GM19455 (cell line): ENCODE data around the gene PRMT6.
A peak's percentile ranks its signal among the peaks of the same experiment; 100 is the strongest.
"Not testable (repeated sequence)": the region's sequence is repeated elsewhere in the genome, so short reads cannot be mapped to it uniquely, and the experiment has no call there.

Source experiments
- ATAC-seq: cut with Tn5 transposase; IDR thresholded peaks from one replicate; pipeline ENCODE4 v1.9.1; 2021; ENCODE audit not compliant: unreplicated experiment

The PRMT6 gene

DNA sequence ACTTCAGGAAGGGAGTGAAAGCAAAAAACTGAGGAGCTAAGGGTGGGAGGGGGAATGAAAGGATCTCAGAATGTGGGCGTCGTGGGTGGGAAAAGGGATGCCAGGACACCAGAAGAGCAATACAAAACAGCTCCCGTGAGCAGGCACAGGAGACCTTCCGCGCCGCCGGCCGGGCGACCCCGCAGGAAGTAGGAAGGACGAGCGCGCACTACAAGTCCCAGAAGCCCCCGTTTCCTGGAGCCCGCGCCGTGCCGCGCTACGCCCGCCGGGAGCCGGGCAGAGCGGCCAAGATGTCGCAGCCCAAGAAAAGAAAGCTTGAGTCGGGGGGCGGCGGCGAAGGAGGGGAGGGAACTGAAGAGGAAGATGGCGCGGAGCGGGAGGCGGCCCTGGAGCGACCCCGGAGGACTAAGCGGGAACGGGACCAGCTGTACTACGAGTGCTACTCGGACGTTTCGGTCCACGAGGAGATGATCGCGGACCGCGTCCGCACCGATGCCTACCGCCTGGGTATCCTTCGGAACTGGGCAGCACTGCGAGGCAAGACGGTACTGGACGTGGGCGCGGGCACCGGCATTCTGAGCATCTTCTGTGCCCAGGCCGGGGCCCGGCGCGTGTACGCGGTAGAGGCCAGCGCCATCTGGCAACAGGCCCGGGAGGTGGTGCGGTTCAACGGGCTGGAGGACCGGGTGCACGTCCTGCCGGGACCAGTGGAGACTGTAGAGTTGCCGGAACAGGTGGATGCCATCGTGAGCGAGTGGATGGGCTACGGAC lies at the start of gene PRMT6:
Gene PRMT6 (plus strand): TSS at position 249 of the 771 bp plus-strand sequence. CDS start 42 bp downstream, at position 291.
- peak; percentile 91 for ATAC-seq

GRCh38 chr1:107009281-107009680 lies 47.2 kb upstream of the PRMT6 start:
- ATAC-seq = no peak

DNA sequence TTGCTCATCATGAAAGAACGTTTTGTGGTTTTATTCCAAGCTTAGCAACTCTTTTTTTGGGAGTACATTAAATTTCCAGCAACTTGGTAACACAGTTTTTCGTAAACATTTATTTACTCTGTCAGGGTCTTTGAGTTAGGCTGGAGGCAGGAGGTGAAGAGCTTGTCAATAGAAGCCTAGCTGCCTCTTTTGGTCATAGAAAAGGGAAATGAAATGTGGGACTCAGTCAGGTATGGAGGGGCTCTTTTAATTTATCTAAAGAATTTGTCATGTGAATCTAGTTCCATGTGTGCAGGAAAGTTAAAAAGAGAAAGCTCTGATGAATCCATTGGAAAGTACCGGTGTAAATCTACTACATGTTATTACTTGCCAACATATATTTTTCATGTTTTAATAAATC lies 45.9 kb upstream of the PRMT6 start:
- ATAC-seq = no peak

DNA sequence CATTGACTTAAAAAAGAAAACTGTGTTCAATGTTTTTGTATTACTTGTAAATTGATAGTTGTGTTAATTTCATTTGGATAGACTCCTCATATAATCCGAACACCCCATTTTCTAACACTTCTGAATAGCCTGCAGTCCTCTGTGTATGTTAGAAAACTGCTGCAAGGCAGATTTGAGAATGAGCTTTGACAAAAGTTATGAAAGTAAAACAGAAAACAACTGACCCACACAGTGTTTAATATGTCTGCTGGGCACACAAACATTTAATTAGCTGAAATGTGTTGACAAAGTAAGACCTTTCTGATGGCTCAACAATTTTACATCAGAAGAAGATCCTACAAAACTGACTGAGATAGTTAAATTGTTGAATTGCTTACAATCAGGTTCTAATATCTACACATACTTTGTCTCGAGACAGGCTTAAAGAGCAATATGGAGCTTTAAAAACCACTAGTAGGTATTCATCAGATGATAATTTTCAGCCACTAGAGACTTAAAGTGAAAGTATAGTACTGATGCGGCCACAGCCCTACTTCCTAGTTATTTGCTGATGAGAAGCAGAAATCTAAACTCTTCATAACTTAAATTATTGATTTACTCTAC lies 40.0 kb upstream of the PRMT6 start:
- peak; percentile 86 for ATAC-seq

GRCh38 chr1:107018445-107018844 lies 38.0 kb upstream of the PRMT6 start:
- no peak for ATAC-seq

GRCh38 chr1:107019166-107019565 lies 37.3 kb upstream of the PRMT6 start:
- ATAC-seq = no peak

DNA sequence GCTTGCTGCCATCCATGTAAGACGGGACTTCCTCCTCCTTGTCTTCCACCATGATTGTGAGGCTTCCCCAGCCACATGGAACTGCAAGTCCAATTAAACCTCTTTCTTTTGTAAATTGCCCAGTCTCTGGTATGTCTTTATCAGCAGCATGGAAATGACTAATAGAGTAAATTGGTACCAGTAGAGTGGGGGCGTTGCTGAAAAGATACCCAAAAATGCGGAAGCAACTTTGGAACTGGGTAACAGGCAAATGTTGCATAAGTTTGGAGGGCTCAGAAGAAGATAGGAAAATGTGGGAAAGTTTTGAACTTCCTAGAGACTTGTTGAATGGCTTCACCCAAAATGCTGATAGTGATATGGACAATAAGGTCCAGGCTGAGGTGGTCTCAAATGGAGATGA lies 17.6 kb upstream of the PRMT6 start:
- not testable (repeated sequence) for ATAC-seq

GRCh38 chr1:107044310-107045220 lies 11.9 kb upstream of the PRMT6 start:
- ATAC-seq = not testable (repeated sequence)

DNA sequence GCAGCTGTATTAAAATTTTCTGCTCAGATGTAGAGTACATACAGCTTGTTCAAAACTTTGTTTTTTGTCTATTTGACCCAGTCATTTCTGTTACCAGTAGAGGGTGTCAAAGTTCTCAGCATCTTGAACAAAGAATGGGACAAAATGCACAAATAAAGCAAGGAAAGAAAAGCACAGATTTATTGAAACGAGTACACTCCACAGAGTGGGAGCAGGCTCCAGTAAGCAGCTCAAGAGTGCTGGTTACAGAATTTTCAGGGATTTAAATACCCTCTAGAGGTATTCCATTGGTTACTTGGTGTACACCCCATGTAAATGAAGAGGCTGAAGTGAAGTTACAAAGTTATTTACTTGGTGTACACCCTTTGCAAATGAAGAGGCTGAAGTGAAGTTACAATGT lies 8.9 kb upstream of the PRMT6 start:
- ATAC-seq = no peak

GRCh38 chr1:107048241-107048640 lies 8.2 kb upstream of the PRMT6 start:
- ATAC-seq = no peak

GRCh38 chr1:107051266-107051665 lies 5.2 kb upstream of the PRMT6 start:
- ATAC-seq = no peak

- not testable (repeated sequence) for ATAC-seq
Observed at GRCh38 chr1:107055919-107056425, 502 bp upstream of the PRMT6 start.

DNA sequence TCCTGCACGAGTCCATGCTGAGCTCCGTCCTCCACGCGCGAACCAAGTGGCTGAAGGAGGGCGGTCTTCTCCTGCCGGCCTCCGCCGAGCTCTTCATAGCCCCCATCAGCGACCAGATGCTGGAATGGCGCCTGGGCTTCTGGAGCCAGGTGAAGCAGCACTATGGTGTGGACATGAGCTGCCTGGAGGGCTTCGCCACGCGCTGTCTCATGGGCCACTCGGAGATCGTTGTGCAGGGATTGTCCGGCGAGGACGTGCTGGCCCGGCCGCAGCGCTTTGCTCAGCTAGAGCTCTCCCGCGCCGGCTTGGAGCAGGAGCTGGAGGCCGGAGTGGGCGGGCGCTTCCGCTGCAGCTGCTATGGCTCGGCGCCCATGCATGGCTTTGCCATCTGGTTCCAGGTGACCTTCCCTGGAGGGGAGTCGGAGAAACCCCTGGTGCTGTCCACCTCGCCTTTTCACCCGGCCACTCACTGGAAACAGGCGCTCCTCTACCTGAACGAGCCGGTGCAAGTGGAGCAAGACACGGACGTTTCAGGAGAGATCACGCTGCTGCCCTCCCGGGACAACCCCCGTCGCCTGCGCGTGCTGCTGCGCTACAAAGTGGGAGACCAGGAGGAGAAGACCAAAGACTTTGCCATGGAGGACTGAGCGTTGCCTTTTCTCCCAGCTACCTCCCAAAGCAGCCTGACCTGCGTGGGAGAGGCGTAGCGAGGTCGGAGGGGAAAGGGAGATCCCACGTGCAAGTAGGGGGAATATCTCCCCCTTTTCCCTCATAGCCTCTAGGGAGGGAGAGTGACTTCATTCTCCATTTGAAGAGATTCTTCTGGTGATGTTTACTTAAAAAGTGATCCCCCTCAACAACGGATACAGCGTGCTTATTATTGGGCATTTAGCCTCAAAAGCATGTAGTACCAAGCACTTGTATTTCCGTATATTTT lies 991 bp downstream of the PRMT6 start:
- peak; percentile 74 for ATAC-seq

GRCh38 chr1:107058245-107059032 lies 2.0 kb downstream of the PRMT6 start:
- no peak for ATAC-seq

DNA sequence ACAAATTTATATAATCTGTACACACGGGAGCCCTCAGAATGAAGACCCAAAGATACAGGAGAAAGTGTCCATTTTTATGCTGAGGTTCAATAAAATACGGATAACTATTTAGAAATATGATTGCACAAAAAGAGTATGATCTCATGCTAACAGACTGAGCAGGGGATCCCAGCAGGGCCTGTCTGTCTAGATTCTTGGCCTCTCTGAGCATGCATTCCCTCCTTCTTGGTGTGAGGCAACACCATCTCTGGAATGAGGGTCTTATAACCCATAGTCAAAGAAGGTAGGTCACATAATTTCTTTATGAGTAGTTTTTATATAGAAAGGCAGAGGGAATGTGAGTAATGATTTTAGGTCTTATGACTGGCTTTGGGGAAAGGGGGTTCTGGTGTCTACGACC lies 5.4 kb downstream of the PRMT6 start:
- ATAC-seq = no peak

- no peak for ATAC-seq
Observed at GRCh38 chr1:107073493-107073892, 17.0 kb downstream of the PRMT6 start.

- ATAC-seq = no peak
Observed at GRCh38 chr1:107076841-107077240, 20.4 kb downstream of the PRMT6 start.

GRCh38 chr1:107079249-107079648 lies 22.8 kb downstream of the PRMT6 start:
- ATAC-seq = no peak

DNA sequence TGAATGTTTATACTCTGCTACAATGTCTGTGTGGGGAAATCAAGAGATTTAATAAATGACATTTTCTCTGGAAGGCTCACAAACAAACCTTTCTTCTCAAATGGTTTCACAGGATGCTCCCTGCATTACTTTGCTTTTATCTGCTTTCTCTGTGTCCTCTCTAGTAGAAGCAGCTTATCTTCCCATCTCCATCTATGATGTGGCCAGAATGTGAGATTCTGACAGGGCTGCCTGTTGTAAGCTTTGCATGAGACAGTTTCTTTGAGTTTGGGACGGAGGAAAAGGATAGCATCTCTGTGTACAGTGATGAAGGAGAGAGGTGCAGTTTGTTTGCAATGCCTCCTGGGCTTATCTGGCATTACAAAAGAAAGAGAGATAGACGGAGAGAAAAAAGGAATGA lies 24.6 kb downstream of the PRMT6 start:
- no peak for ATAC-seq
